HCT116 (cell line): ENCODE results near the gene UBE2D2.
"Not testable (repeated sequence)": the region's sequence is repeated elsewhere in the genome, so short reads cannot be mapped to it uniquely, and the experiment has no call there.

Experiments
- EGR1 ChIP-seq: IDR thresholded peaks from 2 replicates; pipeline ENCODE4 v1.6.1; 2012; ENCODE audit warnings: low read depth
- EZH2 ChIP-seq: fragments of 200-600 bp; sonication (generic); IDR thresholded peaks from 2 replicates; pipeline ENCODE4 v1.6.1; 2017; ENCODE audit warnings: antibody characterized with exemption, mixed run types
- EZH2phosphoT487 ChIP-seq: fragments of 200-600 bp; IDR thresholded peaks from 2 replicates; pipeline ENCODE4 v1.6.1; 2018; ENCODE audit warnings: antibody characterized with exemption, borderline replicate concordance
- FOSL1 ChIP-seq: IDR thresholded peaks from 2 replicates; pipeline ENCODE4 v1.6.1; 2012; ENCODE audit warnings: low read depth
- JUND ChIP-seq: IDR thresholded peaks from 2 replicates; pipeline ENCODE4 v1.6.1; 2012
- POLR2AphosphoS5 ChIP-seq: IDR thresholded peaks from 2 replicates; pipeline ENCODE4 v1.6.1; 2011; ENCODE audit warnings: mild to moderate bottlenecking, low read depth, low read length, moderate library complexity
- RAD21 ChIP-seq: IDR thresholded peaks from 2 replicates; pipeline ENCODE4 v1.6.1; 2012; ENCODE audit warnings: low read depth, mild to moderate bottlenecking
- TCF7L2 ChIP-seq: IDR thresholded peaks from 2 replicates; pipeline ENCODE4 v1.7.0; 2011; ENCODE audit warnings: borderline replicate concordance, inconsistent platforms; ENCODE audit not compliant: insufficient read depth, insufficient read length; ENCODE audit errors: extremely low read depth
- ZNF274 ChIP-seq: fragments of 200-500 bp; sonication (Bioruptor generic); IDR thresholded peaks from 2 replicates; pipeline ENCODE4 v1.6.1; 2014; ENCODE audit warnings: mild to moderate bottlenecking, low read depth, low read length, inconsistent platforms
- TF ChIP-seq, protein P1 (sequence below), 3 experiments: fragments of 200-600 bp in 1 of 3; sonication (generic) in 1 of 3; IDR thresholded peaks in 2 of 3; conservative IDR thresholded peaks in 1 of 3; 2 replicates each; pipeline ENCODE4 v1.5.1; 2012 to 2017; ENCODE audit warnings: low read depth in 2 of 3, low read length in 2 of 3, antibody characterized with exemption in 1 of 3, borderline replicate concordance in 1 of 3, control low read depth in 1 of 3, mild to moderate bottlenecking in 1 of 3, mixed read lengths in 1 of 3, mixed run types in 1 of 3, moderate library complexity in 1 of 3; ENCODE audit not compliant: insufficient read depth in 1 of 3

DNA sequence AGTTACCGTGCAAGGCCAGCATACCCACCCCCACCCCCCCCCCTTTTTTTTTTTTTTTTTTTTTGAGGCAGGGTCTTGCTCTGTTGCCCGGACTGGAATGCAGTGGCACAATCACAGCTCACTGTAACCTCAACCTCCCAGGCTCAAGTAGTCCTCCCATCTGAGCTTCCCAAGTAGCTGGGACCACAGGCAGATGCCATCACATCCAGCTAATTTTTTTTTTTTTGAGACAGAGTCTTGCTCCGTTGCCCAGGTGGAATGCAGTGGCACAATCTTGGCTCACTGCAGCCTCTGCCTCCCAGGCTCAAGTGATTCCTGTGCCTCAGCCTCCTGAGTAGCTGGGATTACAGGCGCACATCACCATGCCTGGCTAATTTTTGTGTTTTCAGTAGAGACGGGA is 64.3 kb downstream of the UBE2D2 start:
- not testable (repeated sequence) for TF ChIP-seq EZH2phosphoT487, TCF7L2, JUND, POLR2AphosphoS5, EGR1, RAD21, FOSL1, ZNF274, EZH2
- TF ChIP-seq, protein P1, sequence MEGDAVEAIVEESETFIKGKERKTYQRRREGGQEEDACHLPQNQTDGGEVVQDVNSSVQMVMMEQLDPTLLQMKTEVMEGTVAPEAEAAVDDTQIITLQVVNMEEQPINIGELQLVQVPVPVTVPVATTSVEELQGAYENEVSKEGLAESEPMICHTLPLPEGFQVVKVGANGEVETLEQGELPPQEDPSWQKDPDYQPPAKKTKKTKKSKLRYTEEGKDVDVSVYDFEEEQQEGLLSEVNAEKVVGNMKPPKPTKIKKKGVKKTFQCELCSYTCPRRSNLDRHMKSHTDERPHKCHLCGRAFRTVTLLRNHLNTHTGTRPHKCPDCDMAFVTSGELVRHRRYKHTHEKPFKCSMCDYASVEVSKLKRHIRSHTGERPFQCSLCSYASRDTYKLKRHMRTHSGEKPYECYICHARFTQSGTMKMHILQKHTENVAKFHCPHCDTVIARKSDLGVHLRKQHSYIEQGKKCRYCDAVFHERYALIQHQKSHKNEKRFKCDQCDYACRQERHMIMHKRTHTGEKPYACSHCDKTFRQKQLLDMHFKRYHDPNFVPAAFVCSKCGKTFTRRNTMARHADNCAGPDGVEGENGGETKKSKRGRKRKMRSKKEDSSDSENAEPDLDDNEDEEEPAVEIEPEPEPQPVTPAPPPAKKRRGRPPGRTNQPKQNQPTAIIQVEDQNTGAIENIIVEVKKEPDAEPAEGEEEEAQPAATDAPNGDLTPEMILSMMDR (IDR thresholded peaks at IDR 0.05 in 2 of 3, conservative IDR thresholded peaks at IDR 0.05 in 1 of 3; ENCODE audit: borderline replicate concordance in 1 of 3, insufficient read depth in 1 of 3, low read depth in 2 of 3, low read length in 2 of 3) = not testable (repeated sequence)
